GM23338 (cell line): ENCODE measurements around the gene SERAC1. TPM values are rescaled to one million over a fixed set of nuclear protein-coding genes. Genes with fewer than 3 reads are reported as not detected.

Experiments
- ATAC-seq: fragments of 200-7000 bp; cut with Tn5 transposase; 3 replicates; pipeline ENCODE4 v1.9.1; 2020
- DNase-seq: peaks from one replicate; pipeline ENCODE4 v3.0.0-alpha.2; 2015; ENCODE audit warnings: low spot score
- H2AFZ ChIP-seq: fragments of 200-600 bp; sonication (generic); 2 replicates; pipeline ENCODE4 v1.8.0; 2016; ENCODE audit warnings: antibody characterized with exemption, mild to moderate bottlenecking, moderate library complexity
- H3F3A ChIP-seq: fragments of 200-600 bp; sonication (generic); replicated peaks from 2 replicates; pipeline ENCODE4 v1.8.0; 2017; ENCODE audit warnings: antibody characterized with exemption, mixed run types, low read depth
- H3K27ac ChIP-seq: fragments of 200-600 bp; sonication (generic); 2 replicates; pipeline ENCODE4 v1.6.1; 2016; ENCODE audit warnings: low read depth
- H3K27me3 ChIP-seq: fragments of 200-600 bp; sonication (generic); 2 replicates; pipeline ENCODE4 v1.8.0; 2016; ENCODE audit warnings: mild to moderate bottlenecking, mixed run types, moderate library complexity; ENCODE audit not compliant: insufficient read depth
- H3K36me3 ChIP-seq: fragments of 200-600 bp; sonication (generic); 2 replicates; pipeline ENCODE4 v1.8.0; 2016; ENCODE audit warnings: mild to moderate bottlenecking; ENCODE audit not compliant: insufficient read depth
- H3K4me1 ChIP-seq: fragments of 200-600 bp; sonication (generic); 2 replicates; pipeline ENCODE4 v1.8.0; 2016; ENCODE audit warnings: mild to moderate bottlenecking, moderate library complexity; ENCODE audit not compliant: insufficient read depth
- H3K4me2 ChIP-seq: fragments of 200-600 bp; sonication (generic); 2 replicates; pipeline ENCODE4 v1.7.1; 2017; ENCODE audit warnings: mixed run types
- H3K4me3 ChIP-seq: fragments of 200-600 bp; sonication (generic); 2 replicates; pipeline ENCODE4 v1.6.1; 2016; ENCODE audit warnings: mixed run types
- H3K79me2 ChIP-seq: fragments of 200-600 bp; sonication (generic); replicated peaks from 2 replicates; pipeline ENCODE4 v1.8.0; 2017; ENCODE audit warnings: mild to moderate bottlenecking; ENCODE audit not compliant: insufficient read depth
- H3K9me2 ChIP-seq: fragments of 200-600 bp; sonication (generic); 2 replicates; pipeline ENCODE4 v1.8.0; 2017; ENCODE audit not compliant: insufficient read depth
- H4K20me1 ChIP-seq: fragments of 200-600 bp; sonication (generic); replicated peaks from 2 replicates; pipeline ENCODE4 v1.8.0; 2017; ENCODE audit warnings: mild to moderate bottlenecking; ENCODE audit not compliant: insufficient read depth
- H3K27ac Mint-ChIP-seq: 2 replicates; pipeline ENCODE4 v1.8.0; 2020; ENCODE audit warnings: inconsistent platforms, mild to moderate bottlenecking, moderate library complexity, mixed read lengths
- H3K27me3 Mint-ChIP-seq: 3 replicates; pipeline ENCODE4 v1.8.0; 2022; ENCODE audit warnings: low read depth, mild to moderate bottlenecking, moderate library complexity, mixed read lengths, inconsistent platforms; ENCODE audit not compliant: insufficient read depth, poor library complexity
- H3K36me3 Mint-ChIP-seq: 3 replicates; pipeline ENCODE4 v1.8.0; 2021; ENCODE audit warnings: low read depth, mild to moderate bottlenecking, inconsistent platforms, moderate library complexity, mixed read lengths
- H3K4me1 Mint-ChIP-seq: 3 replicates; pipeline ENCODE4 v1.8.0; 2020; ENCODE audit warnings: mild to moderate bottlenecking, inconsistent platforms, mixed read lengths
- H3K4me3 Mint-ChIP-seq: 3 replicates; pipeline ENCODE4 v1.8.0; 2021; ENCODE audit warnings: moderate library complexity, mild to moderate bottlenecking, inconsistent platforms, mixed read lengths
- H3K9me3 Mint-ChIP-seq: 3 replicates; pipeline ENCODE4 v1.8.0; 2020; ENCODE audit warnings: moderate library complexity, mild to moderate bottlenecking, inconsistent platforms, mixed read lengths
- CREB1 ChIP-seq: fragments of 250-450 bp; sonication (Bioruptor Pico); IDR thresholded peaks from 2 replicates; pipeline ENCODE4 v1.5.0; 2020; ENCODE audit warnings: low read depth, mild to moderate bottlenecking, moderate library complexity
- ETS1 ChIP-seq: IDR thresholded peaks from 2 replicates; pipeline ENCODE4 v1.6.1; 2016; ENCODE audit warnings: antibody characterized with exemption
- EZH2 ChIP-seq: fragments of 200-600 bp; sonication (generic); IDR thresholded peaks from one replicate; pipeline ENCODE4 v1.8.0; 2017; ENCODE audit warnings: antibody characterized with exemption, mild to moderate bottlenecking, low read depth; ENCODE audit not compliant: unreplicated experiment
- EZH2phosphoT487 ChIP-seq: fragments of 200-600 bp; sonication (generic); IDR thresholded peaks from one replicate; pipeline ENCODE4 v1.8.1; 2018; ENCODE audit warnings: antibody characterized with exemption; ENCODE audit not compliant: unreplicated experiment
- JUNB ChIP-seq: IDR thresholded peaks from one replicate; pipeline ENCODE4 v1.6.1; 2016; ENCODE audit warnings: antibody characterized with exemption; ENCODE audit not compliant: unreplicated experiment
- NANOG ChIP-seq: IDR thresholded peaks from 2 replicates; pipeline ENCODE4 v1.6.1; 2016; ENCODE audit warnings: antibody characterized with exemption, borderline replicate concordance
- POLR2AphosphoS5 ChIP-seq: IDR thresholded peaks from 2 replicates; pipeline ENCODE4 v1.6.1; 2016; ENCODE audit warnings: antibody characterized with exemption, low read depth
- REST ChIP-seq: IDR thresholded peaks from one replicate; pipeline ENCODE4 v1.6.1; 2018; ENCODE audit warnings: antibody characterized with exemption; ENCODE audit not compliant: unreplicated experiment
- STAT1 ChIP-seq: IDR thresholded peaks from one replicate; pipeline ENCODE4 v1.6.1; 2016; ENCODE audit warnings: antibody characterized with exemption; ENCODE audit not compliant: unreplicated experiment
- ZNF114 ChIP-seq: fragments of 250-450 bp; sonication (Bioruptor Pico); IDR thresholded peaks from 2 replicates; pipeline ENCODE4 v1.5.0; 2020; ENCODE audit warnings: mild to moderate bottlenecking, moderate library complexity
- ZNF331 ChIP-seq: fragments of 250-450 bp; sonication (Bioruptor Pico); IDR thresholded peaks from 2 replicates; pipeline ENCODE4 v1.5.0; 2020; ENCODE audit warnings: low read depth, mild to moderate bottlenecking, moderate library complexity
- ZNF462 ChIP-seq: fragments of 250-450 bp; sonication (Bioruptor Pico); IDR thresholded peaks from 2 replicates; pipeline ENCODE4 v1.5.0; 2020; ENCODE audit warnings: mild to moderate bottlenecking, moderate library complexity
- polyA plus RNA-seq: library from polyadenylated mRNA; unstranded; fragments of >200 nt; fragmentation: Nextera tagmentation; extraction: Ambion mirVana; gene quantifications from 2 replicates; pipeline ENCODE4 v1.2.1, GENCODE V29; 2016
- total RNA-seq: library from RNA; depleted of rRNA; stranded (reverse); fragments of >200 nt; shearing (Covaris generic); gene quantifications from 2 replicates; pipeline ENCODE4 v1.2.3, GENCODE V29; 2014
- TF ChIP-seq, protein P1 (sequence below), 2 experiments: fragments of 200-600 bp in 1 of 2; sonication (generic) in 1 of 2; conservative IDR thresholded peaks; 2 replicates each; pipeline versions ENCODE4 v1.5.1 to v1.6.1; 2016 to 2017; ENCODE audit warnings: antibody characterized with exemption in 2 of 2, low read depth in 2 of 2, mild to moderate bottlenecking in 2 of 2, moderate library complexity in 1 of 2

The SERAC1 gene
- total and polyA plus RNA-seq, 2 experiments from 2014 or later: 5.1 to 8.4 TPM

DNA sequence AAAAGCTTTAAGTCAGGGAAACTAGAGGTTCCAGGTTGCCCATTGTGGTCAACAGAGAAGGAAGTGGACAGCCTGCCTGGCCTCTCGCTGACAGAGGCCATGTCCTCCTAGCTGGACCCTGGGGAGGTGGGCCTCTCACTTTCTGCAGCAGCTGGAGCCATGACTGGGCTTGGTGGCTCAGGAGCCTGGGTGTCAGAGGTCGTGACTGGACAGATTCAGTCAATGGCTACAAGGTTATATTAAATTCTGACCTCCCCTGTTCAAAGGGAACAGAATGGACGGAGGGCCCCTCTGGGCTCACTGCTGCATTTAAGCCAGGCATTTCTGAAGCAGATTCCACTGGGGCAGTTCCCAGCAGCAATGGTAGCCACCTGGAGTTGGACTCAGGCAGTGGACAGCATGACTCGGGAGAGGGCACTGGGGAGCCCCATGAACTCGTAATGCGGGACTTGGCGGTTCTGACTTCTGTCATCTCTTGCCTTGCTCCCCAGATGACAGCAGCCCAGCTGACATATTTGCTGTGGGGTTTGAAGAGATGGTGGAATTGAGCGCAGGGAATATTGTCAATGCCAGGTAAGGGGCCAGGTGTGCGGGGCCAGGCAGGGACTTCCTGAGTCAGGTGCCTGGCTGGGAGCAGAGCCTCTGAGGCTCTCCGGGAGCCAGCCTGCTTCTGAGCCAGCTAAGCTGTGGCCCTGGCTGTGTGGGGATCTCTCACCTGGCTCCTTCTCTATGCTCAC lies 99.7 kb downstream of the SERAC1 start:
- H3K79me2 ChIP-seq: no peaks in the 10 kb centered on the region
- H3K9me2 ChIP-seq: no peaks in the 10 kb centered on the region
- H3K27me3 Mint-ChIP-seq: peaks cover 7% of the 10 kb centered on the region
- H4K20me1 ChIP-seq: no peaks in the 10 kb centered on the region
- no peak overlapping the region for H3K4me3 Mint-ChIP-seq
- no peaks in the 10 kb centered on the region for H3F3A ChIP-seq
- peaks cover 16% of the 10 kb centered on the region; the same call in 2 of the 3 replicates for H3K4me1 Mint-ChIP-seq
- no peak overlapping the region for H3K4me3 ChIP-seq
- H3K9me3 Mint-ChIP-seq: no peaks in the 10 kb centered on the region
- no peaks in the 10 kb centered on the region for H3K4me1 ChIP-seq
- no peaks in the 10 kb centered on the region for H3K36me3 ChIP-seq
- H2AFZ ChIP-seq: no peak overlapping the region
- H3K4me2 ChIP-seq: no peak overlapping the region
- no peak for DNase-seq
- peak; percentile 52 for ATAC-seq
- H3K27me3 ChIP-seq: no peaks in the 10 kb centered on the region
- H3K36me3 Mint-ChIP-seq: peaks cover 11% of the 10 kb centered on the region; the same call in 1 of the 3 replicates
- no peak overlapping the region for H3K27ac ChIP-seq
- no peak for TF ChIP-seq EZH2phosphoT487
- TF ChIP-seq, protein P1, sequence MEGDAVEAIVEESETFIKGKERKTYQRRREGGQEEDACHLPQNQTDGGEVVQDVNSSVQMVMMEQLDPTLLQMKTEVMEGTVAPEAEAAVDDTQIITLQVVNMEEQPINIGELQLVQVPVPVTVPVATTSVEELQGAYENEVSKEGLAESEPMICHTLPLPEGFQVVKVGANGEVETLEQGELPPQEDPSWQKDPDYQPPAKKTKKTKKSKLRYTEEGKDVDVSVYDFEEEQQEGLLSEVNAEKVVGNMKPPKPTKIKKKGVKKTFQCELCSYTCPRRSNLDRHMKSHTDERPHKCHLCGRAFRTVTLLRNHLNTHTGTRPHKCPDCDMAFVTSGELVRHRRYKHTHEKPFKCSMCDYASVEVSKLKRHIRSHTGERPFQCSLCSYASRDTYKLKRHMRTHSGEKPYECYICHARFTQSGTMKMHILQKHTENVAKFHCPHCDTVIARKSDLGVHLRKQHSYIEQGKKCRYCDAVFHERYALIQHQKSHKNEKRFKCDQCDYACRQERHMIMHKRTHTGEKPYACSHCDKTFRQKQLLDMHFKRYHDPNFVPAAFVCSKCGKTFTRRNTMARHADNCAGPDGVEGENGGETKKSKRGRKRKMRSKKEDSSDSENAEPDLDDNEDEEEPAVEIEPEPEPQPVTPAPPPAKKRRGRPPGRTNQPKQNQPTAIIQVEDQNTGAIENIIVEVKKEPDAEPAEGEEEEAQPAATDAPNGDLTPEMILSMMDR (conservative IDR thresholded peaks at IDR 0.05; ENCODE audit: low read depth in 2 of 2): no peak
- no peak for TF ChIP-seq POLR2AphosphoS5
- TF ChIP-seq ZNF462 (CRISPR knock-in tag): no peak
- TF ChIP-seq ZNF331 (CRISPR knock-in tag): no peak
- TF ChIP-seq ZNF114 (CRISPR knock-in tag): no peak
- TF ChIP-seq NANOG: no peak
- no peak for TF ChIP-seq REST
- TF ChIP-seq ETS1: no peak
- TF ChIP-seq JUNB: no peak
- no peak for TF ChIP-seq EZH2
- TF ChIP-seq STAT1: no peak
- TF ChIP-seq CREB1 (CRISPR knock-in tag): no peak
- H3K27ac Mint-ChIP-seq: peak overlapping the region; percentile 53
